GM21786 (cell line): ENCODE data around the gene SLC39A8.
"Not testable (repeated sequence)": the region's sequence is repeated elsewhere in the genome, so short reads cannot be mapped to it uniquely, and the experiment has no call there.

Experiments
- ATAC-seq: cut with Tn5 transposase; IDR thresholded peaks from one replicate; pipeline ENCODE4 v1.9.1; 2021; ENCODE audit not compliant: unreplicated experiment

SLC39A8 gene

GRCh38 chr4:102344954-102345794, at the start of gene SLC39A8:
Gene SLC39A8 (minus strand): TSS chr4:102345482. CDS start chr4:102344662, 820 bp downstream.
- ATAC-seq = peak; percentile 84

GRCh38 chr4:102392033-102392744, 46.9 kb upstream of the SLC39A8 start:
- ATAC-seq = no peak

DNA sequence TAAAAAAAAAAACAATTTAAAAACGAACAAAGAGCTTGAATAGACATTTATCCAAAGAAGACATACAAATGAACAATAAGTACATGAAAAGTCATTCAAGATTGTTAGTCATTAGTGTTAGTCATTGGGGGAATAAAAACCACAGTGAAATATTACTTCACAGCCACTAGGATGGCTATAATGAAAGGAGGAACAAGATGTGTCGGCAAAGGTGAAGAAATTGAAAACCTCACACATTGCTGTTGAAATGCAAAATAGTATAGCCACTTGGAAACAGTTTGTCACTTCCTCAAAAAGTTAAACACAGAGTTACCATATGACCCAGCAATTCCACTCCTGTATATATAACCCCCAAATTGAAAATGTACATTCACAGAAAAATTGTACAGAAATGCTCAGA, 45.2 kb upstream of the SLC39A8 start:
- ATAC-seq = peak; percentile 95

DNA sequence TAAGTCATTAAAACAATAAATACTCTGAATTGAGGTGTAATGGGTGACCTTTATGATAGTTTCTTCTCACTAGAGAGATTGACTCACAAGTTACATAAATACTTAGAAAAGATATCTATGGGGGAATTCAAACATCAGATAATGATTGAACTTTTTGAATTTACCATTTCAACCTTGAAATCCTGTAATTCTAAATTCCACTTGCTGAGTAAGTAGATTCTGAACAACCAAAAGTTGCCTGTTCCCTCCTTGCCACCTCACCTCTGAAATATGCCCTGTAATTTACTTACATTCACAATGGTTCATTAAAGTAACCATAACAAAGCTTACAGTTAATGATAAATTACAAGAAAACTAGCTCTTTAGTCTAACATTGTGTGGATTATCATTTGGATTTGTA, 43.3 kb upstream of the SLC39A8 start:
- ATAC-seq = no peak

DNA sequence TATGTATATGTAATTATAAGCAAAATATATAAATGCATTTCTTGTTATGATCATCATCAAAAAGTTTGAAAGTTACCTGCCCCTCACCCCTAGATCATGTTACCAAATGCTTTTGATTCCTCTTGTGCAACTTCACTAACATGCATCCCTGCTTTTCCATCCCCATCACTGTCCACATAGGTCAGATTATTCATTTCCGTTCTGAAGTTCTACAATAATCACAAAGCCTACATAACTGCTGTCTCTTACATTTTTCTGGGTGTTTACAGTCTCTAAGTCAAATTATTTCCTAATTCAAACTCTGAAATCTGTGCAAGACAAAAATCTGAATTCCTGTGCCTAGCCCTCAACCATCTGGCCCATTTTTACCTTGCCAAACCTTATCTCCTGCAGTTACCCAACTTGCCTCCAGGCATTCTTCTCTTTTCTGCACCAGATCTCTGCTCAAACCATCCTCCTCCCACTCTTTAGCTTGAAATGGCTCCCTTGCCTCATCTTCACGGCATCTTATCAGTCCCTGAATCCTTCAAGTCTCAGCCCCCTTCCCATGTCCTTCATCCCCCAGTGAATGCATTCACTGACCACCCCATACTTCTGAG, 42.4 kb upstream of the SLC39A8 start:
- no peak for ATAC-seq

DNA sequence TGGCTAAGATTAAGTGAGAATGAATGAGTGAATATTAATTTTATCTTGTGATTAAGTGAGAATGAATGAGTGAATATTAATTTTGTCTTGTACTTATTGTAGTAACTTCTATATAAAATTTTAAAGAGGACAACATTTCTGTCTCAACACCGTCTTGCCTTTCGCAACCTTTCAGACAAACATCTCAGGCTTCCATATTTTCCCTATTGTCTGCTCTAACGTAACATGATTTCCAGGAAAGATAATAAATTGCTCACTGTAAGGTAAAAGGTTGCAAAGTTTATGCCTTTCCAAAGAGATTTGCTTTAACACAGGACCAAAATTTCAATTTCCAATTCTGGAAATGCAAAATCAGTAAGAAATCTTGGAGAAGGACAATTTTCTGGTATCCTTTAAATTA, 41.7 kb upstream of the SLC39A8 start:
- no peak for ATAC-seq

- ATAC-seq = not testable (repeated sequence)
Observed at GRCh38 chr4:102380253-102380652, 35.0 kb upstream of the SLC39A8 start.

GRCh38 chr4:102362922-102363432, 17.7 kb upstream of the SLC39A8 start:
- no peak for ATAC-seq

- ATAC-seq = no peak
Observed at GRCh38 chr4:102358128-102358527, 12.8 kb upstream of the SLC39A8 start.

GRCh38 chr4:102357637-102358036, 12.4 kb upstream of the SLC39A8 start:
- ATAC-seq = not testable (repeated sequence)

DNA sequence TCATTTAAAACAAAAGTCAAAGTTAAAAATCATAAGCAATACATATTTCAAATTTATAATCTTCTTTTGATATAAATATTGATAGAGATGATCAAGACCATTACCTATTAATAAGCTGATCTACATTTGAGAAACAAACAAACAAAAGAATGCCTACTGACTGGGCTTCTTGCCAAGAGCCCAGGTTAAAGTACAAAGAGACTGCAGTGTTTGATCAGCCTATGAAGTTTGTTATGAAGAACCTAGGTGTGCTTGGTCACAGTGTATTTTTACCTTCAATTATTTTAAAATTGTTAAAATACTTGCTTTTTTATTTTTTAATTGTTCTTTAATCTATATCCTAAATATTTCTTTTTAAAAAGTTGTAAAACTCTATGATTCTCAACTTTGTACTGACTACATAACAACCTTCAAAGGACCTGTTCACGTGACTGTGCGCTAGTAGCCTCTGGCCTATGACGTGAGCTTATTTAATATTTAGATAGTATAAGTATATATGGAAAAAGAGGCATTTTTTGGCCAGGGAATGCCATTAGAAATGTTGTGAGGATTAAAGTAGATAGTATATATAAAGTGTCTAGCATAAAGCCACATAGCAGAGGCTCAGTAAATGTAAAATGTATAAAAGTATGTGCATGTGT, 11.4 kb upstream of the SLC39A8 start:
- no peak for ATAC-seq

DNA sequence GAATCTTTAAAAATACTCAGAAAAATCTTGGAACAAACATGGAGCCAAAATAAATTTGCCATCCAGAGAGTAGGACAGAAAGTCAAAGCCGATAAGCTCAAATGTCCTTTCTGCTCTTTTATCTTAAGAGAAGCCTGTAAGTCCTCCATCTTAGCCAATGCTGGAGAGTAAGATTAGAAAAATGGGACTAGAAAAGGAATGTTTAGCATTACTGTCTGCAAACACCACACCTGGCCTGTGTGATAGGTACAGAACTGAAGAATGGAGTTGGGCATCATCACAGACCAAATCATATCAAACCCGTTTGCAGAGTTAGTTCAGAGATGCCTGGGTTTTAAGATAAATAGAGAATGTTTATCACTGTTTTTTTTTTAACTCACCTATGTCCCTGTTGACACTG, 10.5 kb upstream of the SLC39A8 start:
- ATAC-seq = no peak

DNA sequence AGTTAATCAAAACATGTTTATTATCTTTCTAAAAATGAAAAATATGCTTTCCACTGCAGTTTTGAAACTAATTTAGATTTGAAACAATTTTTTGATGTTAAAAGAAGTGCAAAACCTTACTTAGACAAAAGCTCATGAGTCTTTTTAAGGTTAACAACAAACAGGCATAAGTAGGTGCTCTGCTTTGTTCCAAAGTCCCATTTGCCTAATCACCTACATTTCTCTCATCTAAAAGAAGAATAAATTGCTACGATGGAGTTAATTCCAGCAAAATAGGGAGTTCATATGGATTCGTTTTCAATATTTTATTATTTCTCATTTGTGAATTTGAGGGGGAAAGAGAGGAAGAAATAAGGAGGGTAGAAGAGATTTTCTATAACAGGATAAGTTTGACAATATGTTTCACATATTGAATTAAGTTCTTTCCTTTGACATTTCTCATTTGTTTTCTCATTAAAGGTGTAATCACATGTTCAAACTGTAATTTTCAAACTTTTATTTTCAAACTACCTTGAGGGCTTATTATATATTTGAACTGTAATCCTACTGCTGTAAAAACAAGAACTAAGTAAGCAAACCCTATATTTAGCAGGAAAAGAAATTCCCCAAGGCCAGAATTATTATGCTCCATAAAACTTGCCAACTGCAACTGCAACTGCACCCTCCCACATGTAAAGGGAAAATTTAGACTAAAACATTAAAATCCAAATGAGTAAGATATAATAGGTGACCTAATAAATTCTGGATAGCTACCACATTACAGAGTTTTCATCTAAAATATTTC, 9.6 kb upstream of the SLC39A8 start:
- ATAC-seq = no peak

DNA sequence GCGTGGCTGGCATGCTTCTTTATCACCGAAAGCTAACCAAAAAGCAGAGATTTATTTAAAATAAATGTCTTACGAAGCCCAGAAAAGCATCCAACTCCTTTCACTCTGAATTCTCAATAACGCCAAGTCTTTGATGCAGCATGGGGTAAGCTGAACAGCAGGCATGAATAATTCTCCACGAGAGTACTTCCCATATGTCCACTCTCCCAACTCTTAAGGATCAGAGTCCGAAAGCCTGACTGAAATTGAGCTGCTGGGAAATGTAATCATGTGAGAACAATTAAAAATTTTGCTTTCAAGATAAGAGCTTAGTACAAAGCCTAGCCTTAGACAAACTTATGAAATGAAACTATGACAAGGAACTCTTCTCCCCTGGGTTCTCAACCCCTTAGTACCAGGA, 7.5 kb upstream of the SLC39A8 start:
- ATAC-seq = no peak

GRCh38 chr4:102350634-102351033, 5.4 kb upstream of the SLC39A8 start:
- ATAC-seq = no peak

DNA sequence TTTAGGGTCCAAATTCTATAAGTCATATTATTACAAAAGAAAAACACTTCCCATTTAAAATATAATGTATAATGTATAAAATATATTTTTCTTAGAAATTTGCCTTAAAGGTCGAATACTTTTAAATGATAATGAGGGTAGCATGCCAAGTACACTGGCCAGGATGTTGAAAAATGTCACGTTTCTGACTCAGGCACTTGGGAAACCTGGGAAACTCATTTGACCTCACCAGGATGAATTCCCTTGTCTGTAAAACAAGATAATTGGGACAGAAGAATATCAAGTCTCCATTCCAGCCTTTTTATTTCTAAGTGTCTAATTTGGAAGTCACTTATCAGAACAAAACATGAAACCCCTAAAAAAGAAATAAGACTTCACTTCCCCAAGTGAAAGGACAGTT, 3.4 kb upstream of the SLC39A8 start:
- no peak for ATAC-seq

DNA sequence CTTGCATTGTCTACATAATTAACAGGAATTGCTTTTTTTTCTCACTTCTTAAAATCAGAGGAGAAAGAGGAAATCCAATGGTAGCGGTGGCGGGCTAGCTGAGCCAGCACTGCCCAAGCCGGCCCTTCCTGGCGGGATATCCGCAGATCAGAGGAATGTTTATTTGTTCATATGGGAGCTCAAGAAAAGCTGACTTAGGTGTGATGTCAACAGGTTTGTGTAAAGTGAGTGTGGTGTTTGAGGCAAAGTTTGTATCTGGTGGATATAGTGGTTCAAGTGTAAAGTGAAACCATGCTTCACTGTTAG, 466 bp upstream of the SLC39A8 start:
- ATAC-seq = no peak

DNA sequence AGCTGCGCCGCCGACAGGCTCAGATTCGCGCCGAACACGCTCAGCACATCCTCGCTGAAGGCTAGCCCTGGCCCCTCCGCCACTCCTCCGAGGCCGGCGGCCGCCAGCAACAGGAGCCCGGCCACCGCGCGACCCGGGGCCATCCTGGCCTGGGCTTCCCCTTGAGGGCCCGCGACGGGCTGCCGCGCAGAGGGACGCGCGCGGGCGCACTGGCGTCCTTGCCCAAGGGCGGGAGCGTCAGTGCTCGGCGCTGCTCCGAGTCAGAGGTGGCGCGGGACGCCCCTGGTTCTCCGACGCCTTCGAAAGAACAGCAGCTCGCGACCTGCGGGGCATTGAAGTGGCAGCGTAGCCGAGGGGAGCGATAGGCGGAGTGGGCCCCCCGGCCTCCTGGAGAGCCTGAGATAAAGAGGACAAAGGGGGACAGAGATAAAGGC, 745 bp downstream of the SLC39A8 start:
- peak; percentile 38 for ATAC-seq

DNA sequence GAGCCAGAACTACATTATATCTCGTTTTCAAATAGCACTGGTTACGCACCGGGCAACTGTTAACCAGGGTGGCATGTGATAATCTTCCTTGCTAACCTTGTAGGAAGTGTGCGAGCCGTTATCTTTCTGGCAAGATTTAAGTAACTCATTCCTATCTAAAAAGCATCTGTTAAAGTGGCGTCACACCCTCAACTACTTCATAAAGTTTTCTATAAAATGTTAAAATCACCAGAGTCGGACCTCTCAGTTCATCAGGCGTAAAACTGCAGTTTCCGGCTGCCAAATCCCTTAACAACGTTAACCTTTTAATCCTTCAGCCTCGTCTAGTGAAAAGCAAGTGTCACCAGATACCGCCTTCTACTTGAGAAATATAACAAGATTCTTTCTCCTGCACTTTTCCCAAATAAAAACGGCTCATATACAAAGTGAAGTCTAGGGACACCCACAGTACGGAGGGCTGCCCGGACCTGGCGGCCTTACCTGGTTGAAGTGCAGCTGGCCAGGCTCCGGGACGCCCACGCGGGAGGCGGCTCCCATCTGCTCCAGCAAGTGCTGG, 1.2 kb downstream of the SLC39A8 start:
- peak; percentile 26 for ATAC-seq

DNA sequence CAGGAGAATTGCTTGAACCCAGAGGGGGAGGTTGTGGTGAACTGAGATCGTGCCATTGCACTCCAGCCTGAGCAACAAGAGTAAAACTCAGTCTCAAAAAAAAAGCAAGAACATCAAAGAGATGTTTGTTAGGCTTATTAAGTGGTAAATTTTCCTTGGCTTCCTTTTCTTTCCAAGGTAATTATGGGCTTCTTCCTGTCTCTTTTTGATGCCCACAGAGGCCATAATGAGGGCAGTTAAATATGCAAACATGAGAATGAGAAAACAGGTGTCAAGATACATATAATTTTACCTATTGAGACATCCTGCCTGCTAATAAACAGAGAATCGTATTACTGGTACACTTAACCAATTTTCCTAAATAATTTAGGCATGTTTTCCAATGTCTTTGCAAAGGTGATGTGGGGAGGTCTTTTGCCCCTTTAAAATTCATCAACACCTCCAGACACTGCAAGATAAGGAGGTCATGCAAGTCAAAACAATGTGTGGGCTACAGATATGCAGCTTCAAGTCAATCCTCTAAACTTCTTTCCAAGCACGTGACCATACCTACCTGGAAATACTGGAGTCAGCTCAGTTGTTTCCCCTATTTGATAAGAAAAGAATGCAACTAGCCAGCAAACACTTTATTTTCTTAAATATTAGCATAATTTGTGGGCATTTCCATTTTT, 2.7 kb downstream of the SLC39A8 start:
- no peak for ATAC-seq
